NT2/D1 (cell line): Measurements from ENCODE around the gene MB21D2.

Experiments used
- SUZ12 ChIP-seq: IDR thresholded peaks from 2 replicates; pipeline ENCODE4 v1.6.1; 2011; ENCODE audit not compliant: insufficient read length, insufficient read depth; ENCODE audit errors: extremely low read depth
- YY1 ChIP-seq: IDR thresholded peaks from 2 replicates; pipeline ENCODE4 v1.6.1; 2011; ENCODE audit not compliant: insufficient read length, insufficient read depth
- ZNF274 ChIP-seq: IDR thresholded peaks from 2 replicates; pipeline ENCODE4 v1.6.1; 2011; ENCODE audit warnings: mild to moderate bottlenecking, low read depth, low read length

DNA sequence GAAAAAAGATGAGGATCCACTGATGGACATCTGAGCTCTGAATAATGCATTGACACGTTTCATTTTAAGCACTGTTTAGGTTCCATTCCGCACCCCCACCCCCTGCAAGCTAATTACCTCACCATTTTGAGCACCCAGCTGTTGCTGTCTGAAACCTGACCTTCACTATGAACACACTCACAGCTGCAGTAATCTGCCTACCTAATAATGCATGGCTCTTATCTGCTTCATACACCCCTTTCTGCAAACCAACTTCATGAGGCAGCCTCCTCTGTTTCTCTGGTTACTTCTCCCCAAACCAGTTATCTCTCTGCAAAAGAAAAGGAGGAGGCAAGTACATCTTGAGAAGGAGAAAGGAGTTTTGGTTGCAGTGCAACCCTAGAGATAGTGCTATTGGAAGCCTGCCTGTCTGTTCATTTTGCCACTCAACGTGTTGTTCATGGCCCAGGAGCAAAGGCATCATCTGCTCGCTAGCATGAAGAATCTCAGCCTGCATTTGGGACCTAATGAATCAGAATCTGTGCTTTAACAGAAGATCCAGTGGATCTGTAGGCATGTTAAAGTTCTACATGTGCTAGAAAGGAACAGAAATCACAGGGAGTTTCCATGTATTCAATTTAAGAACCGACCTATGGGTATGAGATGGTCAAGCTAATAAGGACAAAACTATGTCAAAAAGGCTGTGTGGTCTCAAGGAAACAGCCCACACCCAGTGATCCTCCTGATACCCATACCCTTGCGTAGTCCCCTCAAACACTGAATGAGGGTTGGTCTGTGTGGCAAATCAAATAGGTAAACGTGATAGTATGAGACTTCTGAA is 87.2 kb downstream of the MB21D2 start:
- TF ChIP-seq YY1 (no peak), SUZ12 (no peak), ZNF274 (no peak)
